ENCODE results near the gene POM121L12.

GRCh38 chr7:53022893-53023292 lies 12.5 kb upstream of the POM121L12 start:
- TF ChIP-seq CTCF (IDR thresholded peaks at IDR 0.05; ENCODE audit: low read length) (no peak), EZH2 (optimal IDR thresholded peaks at IDR 0.05; ENCODE audit: low read depth, low read length) (no peak)

All from MM.1S (cell line).